Measurements from ENCODE around the gene KRTAP4-8. TPM values are rescaled to one million over a fixed set of nuclear protein-coding genes. Genes with fewer than 3 reads are reported as not detected.
"Not testable (repeated sequence)": the region's sequence is repeated elsewhere in the genome, so short reads cannot be mapped to it uniquely, and the experiment has no call there.

KRTAP4-8 gene
- total RNA-seq, 2 experiments from 2014 or later: not detected

DNA sequence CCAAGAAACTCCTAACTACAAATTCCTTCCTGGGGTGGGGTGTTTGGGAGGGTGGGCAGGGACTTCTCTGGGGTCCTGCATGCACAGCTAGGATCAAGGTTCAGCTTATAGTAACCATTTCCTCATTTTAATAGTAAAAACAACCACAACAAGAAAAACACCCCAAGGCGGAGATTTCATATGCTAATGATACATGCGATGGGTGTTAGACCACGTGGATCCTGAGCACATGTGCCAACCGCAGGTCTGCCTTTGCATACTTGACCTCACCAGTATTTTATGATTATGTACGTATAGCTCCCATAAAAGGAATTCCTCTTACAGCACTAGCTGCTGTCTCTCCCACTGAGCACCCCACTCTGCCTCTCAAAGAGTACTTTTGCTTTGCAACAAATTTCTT is 18.4 kb upstream of the KRTAP4-8 start:
- CTCF ChIA-PET (ENCODE audit: unreplicated experiment): no interaction called here
- Histone ChIP-seq H3K9me3 (ENCODE audit: low read length) (peaks cover 25% of the 10 kb centered on the region; the same call in 1 of the 2 replicates), H3K4me3 (ENCODE audit: low read depth, low read length, poor library complexity, severe bottlenecking) (no peak overlapping the region), H3K27ac (ENCODE audit: low read depth, low read length, poor library complexity, severe bottlenecking) (no peak overlapping the region), H3K4me2 (ENCODE audit: low read length) (no peak overlapping the region), H4K20me1 (ENCODE audit: insufficient read depth, low read length) (no peaks in the 10 kb centered on the region), H3K4me1 (ENCODE audit: insufficient read depth, low read length, poor library complexity, severe bottlenecking) (peaks cover 20% of the 10 kb centered on the region), H3K79me2 (ENCODE audit: insufficient read depth, low read depth, low read length) (no peaks in the 10 kb centered on the region), H3K36me3 (ENCODE audit: insufficient read depth, low read length) (no peaks in the 10 kb centered on the region; the same call in 1 of the 2 replicates), H2AFZ (ENCODE audit: low read length) (no peak overlapping the region), H3K9me2 (ENCODE audit: insufficient read depth, low read length) (no peaks in the 10 kb centered on the region)
- no peak for TF ChIP-seq EZH2phosphoT487 (IDR thresholded peaks at IDR 0.05; ENCODE audit: borderline replicate concordance, low read depth, low read length)
- TF ChIP-seq, protein P1, sequence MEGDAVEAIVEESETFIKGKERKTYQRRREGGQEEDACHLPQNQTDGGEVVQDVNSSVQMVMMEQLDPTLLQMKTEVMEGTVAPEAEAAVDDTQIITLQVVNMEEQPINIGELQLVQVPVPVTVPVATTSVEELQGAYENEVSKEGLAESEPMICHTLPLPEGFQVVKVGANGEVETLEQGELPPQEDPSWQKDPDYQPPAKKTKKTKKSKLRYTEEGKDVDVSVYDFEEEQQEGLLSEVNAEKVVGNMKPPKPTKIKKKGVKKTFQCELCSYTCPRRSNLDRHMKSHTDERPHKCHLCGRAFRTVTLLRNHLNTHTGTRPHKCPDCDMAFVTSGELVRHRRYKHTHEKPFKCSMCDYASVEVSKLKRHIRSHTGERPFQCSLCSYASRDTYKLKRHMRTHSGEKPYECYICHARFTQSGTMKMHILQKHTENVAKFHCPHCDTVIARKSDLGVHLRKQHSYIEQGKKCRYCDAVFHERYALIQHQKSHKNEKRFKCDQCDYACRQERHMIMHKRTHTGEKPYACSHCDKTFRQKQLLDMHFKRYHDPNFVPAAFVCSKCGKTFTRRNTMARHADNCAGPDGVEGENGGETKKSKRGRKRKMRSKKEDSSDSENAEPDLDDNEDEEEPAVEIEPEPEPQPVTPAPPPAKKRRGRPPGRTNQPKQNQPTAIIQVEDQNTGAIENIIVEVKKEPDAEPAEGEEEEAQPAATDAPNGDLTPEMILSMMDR (conservative IDR thresholded peaks at IDR 0.05; ENCODE audit: low read length): no peak
- peak; percentile 11 for DNase-seq (ENCODE audit: low spot score)
- intact Hi-C loops (cut with micrococcal nuclease; ENCODE audit: unreplicated experiment): no loop called here
- no TSS peak for BruUV-seq (replicated peaks)
- POLR2A ChIA-PET: no interaction called here

DNA sequence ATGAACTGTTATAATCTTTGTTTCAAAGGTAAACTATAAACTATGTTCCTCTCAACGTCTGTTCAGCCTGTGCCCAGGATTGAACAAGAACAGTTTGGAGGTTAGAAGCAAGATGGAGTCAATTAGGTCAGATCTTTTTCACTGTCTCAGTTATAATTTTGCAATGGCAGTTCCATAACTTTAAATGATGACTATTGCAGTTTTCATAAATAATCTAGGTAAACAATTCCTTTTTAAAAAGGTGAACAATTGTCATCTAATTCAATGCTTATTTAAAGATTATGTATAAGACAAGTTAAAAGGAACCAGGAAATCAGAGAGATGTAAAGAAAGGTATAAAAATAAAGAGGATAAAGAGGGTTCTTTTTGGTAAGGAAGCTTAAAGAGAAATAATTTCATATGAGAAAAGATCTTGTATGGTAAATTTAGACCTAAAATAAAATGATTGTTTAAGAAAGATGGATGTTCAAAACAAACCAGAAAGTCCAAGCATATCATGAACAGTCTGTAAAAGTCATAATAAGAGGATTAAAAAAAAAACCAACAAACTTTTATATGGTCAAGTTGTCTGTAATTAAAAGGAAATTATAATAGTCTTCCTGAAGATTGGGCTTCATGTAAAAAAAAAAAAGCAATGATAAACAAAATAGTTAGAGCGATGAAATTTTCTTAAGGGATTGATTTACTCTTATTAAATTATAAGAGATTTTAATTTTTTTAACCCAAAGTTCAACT is 13.4 kb upstream of the KRTAP4-8 start:
- Histone ChIP-seq H3K9me2 (ENCODE audit: insufficient read depth, low read length) (no peaks in the 10 kb centered on the region), H3K27ac (ENCODE audit: low read depth, low read length, poor library complexity, severe bottlenecking) (no peak overlapping the region), H3K4me1 (ENCODE audit: insufficient read depth, low read length, poor library complexity, severe bottlenecking) (peaks cover 1% of the 10 kb centered on the region), H3K9me3 (ENCODE audit: low read length) (0 out of 2 replicates have a peak, but pooled peaks cover 23% of the 10 kb centered on the region), H3K4me3 (ENCODE audit: low read depth, low read length, poor library complexity, severe bottlenecking) (no peak overlapping the region), H3K36me3 (ENCODE audit: insufficient read depth, low read length) (no peaks in the 10 kb centered on the region), H2AFZ (ENCODE audit: low read length) (no peak overlapping the region), H3K79me2 (ENCODE audit: insufficient read depth, low read depth, low read length) (no peaks in the 10 kb centered on the region), H4K20me1 (ENCODE audit: insufficient read depth, low read length) (no peaks in the 10 kb centered on the region), H3K4me2 (ENCODE audit: low read length) (no peak overlapping the region)
- intact Hi-C loops (cut with micrococcal nuclease; ENCODE audit: unreplicated experiment): no loop called here
- BruUV-seq (replicated peaks): no TSS peak
- POLR2A ChIA-PET: no interaction called here
- DNase-seq (ENCODE audit: low spot score): no peak
- CTCF ChIA-PET (ENCODE audit: unreplicated experiment): no interaction called here
- TF ChIP-seq, protein P1 (conservative IDR thresholded peaks at IDR 0.05; ENCODE audit: low read length): no peak
- no peak for TF ChIP-seq EZH2phosphoT487 (IDR thresholded peaks at IDR 0.05; ENCODE audit: borderline replicate concordance, low read depth, low read length)

DNA sequence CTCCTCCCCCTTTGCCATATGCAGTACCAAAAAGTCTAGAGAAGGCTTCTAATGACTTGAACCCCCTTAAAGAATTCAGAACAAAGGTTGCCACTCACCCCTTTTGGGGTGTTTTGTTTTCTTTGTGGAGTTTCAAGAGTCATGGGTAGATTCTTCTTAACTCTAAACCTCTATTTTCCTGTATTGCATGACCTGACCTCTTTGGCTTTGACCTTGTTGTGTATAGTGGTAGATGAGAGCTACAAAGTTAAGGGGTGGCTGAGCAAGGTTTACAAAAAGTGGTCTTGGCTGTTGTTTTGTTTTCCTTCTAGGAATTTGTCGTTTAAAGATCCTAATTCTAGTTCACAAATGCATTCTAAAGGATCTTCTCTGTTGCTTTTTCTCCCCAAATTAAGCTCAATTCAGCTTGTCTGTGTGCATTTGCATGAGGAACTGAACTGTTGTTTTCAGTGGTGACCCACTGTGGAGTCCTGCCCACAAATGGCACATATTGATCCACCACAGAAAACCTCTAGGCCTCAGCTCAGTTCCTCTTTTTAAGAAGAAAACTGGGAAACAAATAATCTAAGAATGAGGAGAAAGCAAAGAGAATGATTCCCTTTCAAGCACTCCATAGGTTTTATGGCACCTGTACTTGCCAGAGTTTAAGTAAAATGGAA is 10.9 kb upstream of the KRTAP4-8 start:
- CTCF ChIA-PET (ENCODE audit: unreplicated experiment); H3K79me2 ChIP-seq (ENCODE audit: insufficient read depth, low read depth, low read length); H3K4me3 ChIP-seq (ENCODE audit: low read depth, low read length, poor library complexity, severe bottlenecking); BruUV-seq (replicated peaks); POLR2A ChIA-PET; H3K27ac ChIP-seq (ENCODE audit: low read depth, low read length, poor library complexity, severe bottlenecking); H3K4me2 ChIP-seq (ENCODE audit: low read length); H3K36me3 ChIP-seq (ENCODE audit: insufficient read depth, low read length); H3K9me2 ChIP-seq (ENCODE audit: insufficient read depth, low read length); DNase-seq (ENCODE audit: low spot score); H3K4me1 ChIP-seq (ENCODE audit: insufficient read depth, low read length, poor library complexity, severe bottlenecking); H2AFZ ChIP-seq (ENCODE audit: low read length); intact Hi-C loops (cut with micrococcal nuclease; ENCODE audit: unreplicated experiment); H4K20me1 ChIP-seq (ENCODE audit: insufficient read depth, low read length): not testable (repeated sequence)
- 0 out of 2 replicates have a peak, but pooled peaks cover 23% of the 10 kb centered on the region for H3K9me3 ChIP-seq (ENCODE audit: low read length)

Measured in OCI-LY7 (cell line).